ENCODE data around the gene KCNC1.

KCNC1 gene

GRCh38 chr11:17734418-17734911 lies at the start of gene KCNC1:
Gene KCNC1, plus strand, starts transcription at chr11:17734781. Its CDS starts 1,222 bp downstream, at chr11:17736003.
- no peak for DNase-seq (ENCODE audit: low read depth in 2 of 2)

- no peak for DNase-seq (ENCODE audit: low read depth in 2 of 2)
Observed at GRCh38 chr11:17686231-17686980, 48.2 kb upstream of the KCNC1 start.

- no peak for DNase-seq (ENCODE audit: low read depth in 2 of 2)
Observed at GRCh38 chr11:17687946-17688670, 46.5 kb upstream of the KCNC1 start.

- DNase-seq (ENCODE audit: low read depth in 2 of 2): no peak
Observed at GRCh38 chr11:17691550-17691949, 43.0 kb upstream of the KCNC1 start.

GRCh38 chr11:17691976-17692375 lies 42.6 kb upstream of the KCNC1 start:
- no peak for DNase-seq (ENCODE audit: low read depth in 2 of 2)

- DNase-seq (ENCODE audit: low read depth in 2 of 2): no peak
Observed at GRCh38 chr11:17692931-17693330, 41.6 kb upstream of the KCNC1 start.

- DNase-seq (ENCODE audit: low read depth in 2 of 2): no peak
Observed at GRCh38 chr11:17693531-17693930, 41.0 kb upstream of the KCNC1 start.

- no peak for DNase-seq (ENCODE audit: low read depth in 2 of 2)
Observed at GRCh38 chr11:17694494-17695110, 40.0 kb upstream of the KCNC1 start.

GRCh38 chr11:17695454-17696441 lies 38.8 kb upstream of the KCNC1 start:
- DNase-seq (ENCODE audit: low read depth in 2 of 2): no peak

GRCh38 chr11:17696741-17697140 lies 37.8 kb upstream of the KCNC1 start:
- DNase-seq (ENCODE audit: low read depth in 2 of 2): no peak

- no peak for DNase-seq (ENCODE audit: low read depth in 2 of 2)
Observed at GRCh38 chr11:17697175-17697949, 37.2 kb upstream of the KCNC1 start.

- DNase-seq (ENCODE audit: low read depth in 2 of 2): no peak
Observed at GRCh38 chr11:17699147-17700114, 35.1 kb upstream of the KCNC1 start.

- no peak for DNase-seq (ENCODE audit: low read depth in 2 of 2)
Observed at GRCh38 chr11:17700991-17701390, 33.6 kb upstream of the KCNC1 start.

- no peak for DNase-seq (ENCODE audit: low read depth in 2 of 2)
Observed at GRCh38 chr11:17702876-17703275, 31.7 kb upstream of the KCNC1 start.

GRCh38 chr11:17703951-17704350 lies 30.6 kb upstream of the KCNC1 start:
- DNase-seq (ENCODE audit: low read depth in 2 of 2): no peak

- no peak for DNase-seq (ENCODE audit: low read depth in 2 of 2)
Observed at GRCh38 chr11:17707830-17708229, 26.8 kb upstream of the KCNC1 start.

- DNase-seq (ENCODE audit: low read depth in 2 of 2): no peak
Observed at GRCh38 chr11:17711836-17712235, 22.7 kb upstream of the KCNC1 start.

GRCh38 chr11:17713851-17714250 lies 20.7 kb upstream of the KCNC1 start:
- DNase-seq (ENCODE audit: low read depth in 2 of 2): no peak

GRCh38 chr11:17714356-17714854 lies 20.2 kb upstream of the KCNC1 start:
- no peak for DNase-seq (ENCODE audit: low read depth in 2 of 2)
